ENCODE measurements around the gene MUC20. TPM values are rescaled to one million over a fixed set of nuclear protein-coding genes. Genes with fewer than 3 reads are reported as not detected.
"Not testable (repeated sequence)": the region's sequence is repeated elsewhere in the genome, so short reads cannot be mapped to it uniquely, and the experiment has no call there.

MUC20 gene
- total RNA-seq, 2 experiments from 2014 or later: 0.20 to 0.65 TPM

DNA sequence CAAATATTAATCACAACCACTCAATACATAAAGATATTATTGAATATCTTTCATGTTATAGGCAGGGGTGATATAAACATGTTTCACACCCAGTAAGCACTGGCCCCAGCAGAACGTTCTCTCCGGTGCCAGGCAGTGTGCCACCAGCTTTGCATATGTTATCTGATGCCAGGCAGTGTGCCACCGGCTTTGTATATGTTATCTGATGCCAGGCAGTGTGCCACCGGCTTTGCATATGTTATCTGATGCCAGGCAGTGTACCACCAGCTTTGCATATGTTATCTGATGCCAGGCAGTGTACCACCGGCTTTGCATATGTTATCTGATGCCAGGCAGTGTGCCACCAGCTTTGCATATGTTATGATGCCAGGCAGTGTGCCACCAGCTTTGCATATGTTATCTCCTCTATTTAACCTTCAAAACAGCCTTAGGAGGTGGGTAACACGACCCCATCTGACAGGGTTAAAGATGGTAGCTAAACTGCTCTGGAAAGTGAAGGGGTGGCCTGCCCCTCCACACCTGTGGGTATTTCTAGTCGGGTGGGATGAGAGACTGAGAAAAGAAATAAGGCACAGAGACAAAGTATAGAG is 6.9 kb downstream of the MUC20 start:
- DNase-seq (no peak), ATAC-seq (no peak)
- H3K27ac Mint-ChIP-seq: no peak overlapping the region
- CTCF ChIA-PET: interaction anchor here (1.0 kb wide), 1 partner anchor 10 kb away, joined by 4 read pairs; no protein-coding TSS in a partner anchor
- H3K4me1 Mint-ChIP-seq (ENCODE audit: low read depth): no peaks in the 10 kb centered on the region
- no peak overlapping the region for H3K4me3 Mint-ChIP-seq
- H3K9me3 Mint-ChIP-seq: no peaks in the 10 kb centered on the region
- intact Hi-C loops (cut with micrococcal nuclease): no loop called here
- TF ChIP-seq, protein P1, sequence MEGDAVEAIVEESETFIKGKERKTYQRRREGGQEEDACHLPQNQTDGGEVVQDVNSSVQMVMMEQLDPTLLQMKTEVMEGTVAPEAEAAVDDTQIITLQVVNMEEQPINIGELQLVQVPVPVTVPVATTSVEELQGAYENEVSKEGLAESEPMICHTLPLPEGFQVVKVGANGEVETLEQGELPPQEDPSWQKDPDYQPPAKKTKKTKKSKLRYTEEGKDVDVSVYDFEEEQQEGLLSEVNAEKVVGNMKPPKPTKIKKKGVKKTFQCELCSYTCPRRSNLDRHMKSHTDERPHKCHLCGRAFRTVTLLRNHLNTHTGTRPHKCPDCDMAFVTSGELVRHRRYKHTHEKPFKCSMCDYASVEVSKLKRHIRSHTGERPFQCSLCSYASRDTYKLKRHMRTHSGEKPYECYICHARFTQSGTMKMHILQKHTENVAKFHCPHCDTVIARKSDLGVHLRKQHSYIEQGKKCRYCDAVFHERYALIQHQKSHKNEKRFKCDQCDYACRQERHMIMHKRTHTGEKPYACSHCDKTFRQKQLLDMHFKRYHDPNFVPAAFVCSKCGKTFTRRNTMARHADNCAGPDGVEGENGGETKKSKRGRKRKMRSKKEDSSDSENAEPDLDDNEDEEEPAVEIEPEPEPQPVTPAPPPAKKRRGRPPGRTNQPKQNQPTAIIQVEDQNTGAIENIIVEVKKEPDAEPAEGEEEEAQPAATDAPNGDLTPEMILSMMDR (IDR thresholded peaks at IDR 0.05): no peak
- H3K36me3 Mint-ChIP-seq (ENCODE audit: low read depth): no peaks in the 10 kb centered on the region
- H3K27me3 Mint-ChIP-seq: no peaks in the 10 kb centered on the region
- POLR2A ChIA-PET: interaction anchor here (0.6 kb wide), 1 partner anchor 11 kb away, joined by 3 read pairs; no protein-coding TSS in a partner anchor

DNA sequence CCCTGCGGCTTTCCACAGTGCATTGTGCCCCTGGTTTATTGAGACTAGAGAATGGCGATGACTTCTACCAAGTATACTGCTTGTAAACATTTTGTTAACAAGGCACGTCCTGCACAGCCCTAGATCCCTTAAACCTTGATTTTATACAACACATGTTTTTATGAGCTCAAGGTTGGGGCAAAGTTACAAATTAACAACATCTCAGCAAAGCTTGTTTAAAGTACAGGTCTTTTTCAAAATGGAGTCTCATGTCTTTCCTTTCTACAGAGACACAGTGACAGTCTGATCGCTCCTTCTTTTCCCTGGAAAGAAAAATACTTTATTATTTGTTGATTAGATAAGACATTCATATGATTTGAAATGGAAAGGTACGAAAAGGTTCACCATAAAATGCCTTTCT is 8.0 kb downstream of the MUC20 start:
- CTCF ChIA-PET: not testable (repeated sequence)

DNA sequence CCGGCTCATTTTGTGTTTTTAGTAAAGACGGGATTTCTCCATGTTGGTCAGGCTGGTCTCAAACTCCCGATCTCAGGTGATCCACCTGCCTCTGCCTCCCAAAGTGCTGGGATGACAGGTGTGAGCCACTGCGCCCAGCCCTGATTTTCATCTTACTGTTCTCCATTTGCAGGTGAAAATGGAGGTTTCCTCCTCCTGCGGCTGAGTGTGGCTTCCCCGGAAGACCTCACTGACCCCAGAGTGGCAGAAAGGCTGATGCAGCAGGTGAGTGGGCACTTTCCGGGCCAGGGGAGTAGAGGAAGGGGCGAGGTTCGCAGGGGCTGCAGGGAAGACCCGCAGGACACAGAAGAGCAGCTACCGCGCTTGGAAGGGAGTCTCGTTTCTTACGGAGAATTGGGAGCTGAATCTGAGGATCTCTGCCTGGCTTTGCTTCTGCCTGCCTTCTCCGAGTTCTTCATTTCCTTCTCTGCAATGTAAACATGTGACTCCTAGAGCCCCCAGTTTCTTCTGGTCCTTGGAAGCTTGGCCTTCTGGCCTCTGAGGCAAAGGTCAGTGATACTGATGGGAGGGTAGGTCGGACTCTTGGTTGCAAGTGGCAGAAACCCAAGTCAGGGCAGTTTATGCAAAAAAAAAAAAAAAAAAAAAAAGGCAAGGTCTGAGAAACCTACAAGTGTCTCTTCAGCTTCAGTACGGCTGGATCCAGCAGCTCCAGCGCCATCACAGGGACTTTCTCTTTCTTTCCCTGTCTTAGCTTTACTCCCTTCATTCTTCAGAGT is 8.9 kb downstream of the MUC20 start:
- no peaks in the 10 kb centered on the region for H3K36me3 Mint-ChIP-seq (ENCODE audit: low read depth)
- H3K9me3 Mint-ChIP-seq: no peaks in the 10 kb centered on the region
- TF ChIP-seq, protein P1 (IDR thresholded peaks at IDR 0.05): no peak
- DNase-seq: no peak
- H3K27ac Mint-ChIP-seq: no peak overlapping the region
- ATAC-seq: no peak
- no peak overlapping the region for H3K4me3 Mint-ChIP-seq
- intact Hi-C loops (cut with micrococcal nuclease): no loop called here
- no peaks in the 10 kb centered on the region for H3K4me1 Mint-ChIP-seq (ENCODE audit: low read depth)
- ChIA-PET POLR2A (no interaction called here), CTCF (no interaction called here)
- H3K27me3 Mint-ChIP-seq: no peaks in the 10 kb centered on the region

More for the DNA sequence above, 8.0 kb downstream of the MUC20 start:
- POLR2A ChIA-PET; DNase-seq; ATAC-seq; H3K4me3 Mint-ChIP-seq; intact Hi-C loops (cut with micrococcal nuclease); H3K36me3 Mint-ChIP-seq (ENCODE audit: low read depth); H3K4me1 Mint-ChIP-seq (ENCODE audit: low read depth); H3K27me3 Mint-ChIP-seq; H3K27ac Mint-ChIP-seq; H3K9me3 Mint-ChIP-seq: not testable (repeated sequence)

DNA sequence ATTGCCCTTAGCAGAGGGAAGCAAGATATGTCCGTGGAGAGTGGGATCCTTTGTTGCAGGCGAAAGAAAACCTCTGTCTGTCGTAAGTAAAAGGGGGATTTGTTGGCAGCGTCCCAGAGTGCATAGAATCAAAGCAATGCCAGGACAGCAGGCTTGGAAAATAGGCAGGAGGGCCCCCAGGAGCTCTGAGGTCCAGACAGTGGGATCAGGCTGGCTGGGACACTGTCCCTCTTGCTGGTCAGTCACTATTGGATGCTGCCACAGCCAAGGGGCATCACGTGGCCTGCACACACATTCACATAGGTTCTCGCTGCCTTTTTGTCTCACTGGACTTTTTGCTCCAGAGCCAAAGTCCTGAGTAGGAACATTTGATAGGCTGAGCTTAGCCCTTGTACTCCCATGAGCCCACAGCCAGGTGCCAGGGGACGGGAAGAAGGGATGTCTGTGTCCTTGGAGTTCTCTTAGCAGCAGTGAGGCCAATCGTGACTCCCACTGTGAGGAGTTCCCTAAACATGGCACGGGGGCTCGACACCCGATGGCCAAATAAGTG is 10.7 kb downstream of the MUC20 start:
- no peak for ATAC-seq

DNA sequence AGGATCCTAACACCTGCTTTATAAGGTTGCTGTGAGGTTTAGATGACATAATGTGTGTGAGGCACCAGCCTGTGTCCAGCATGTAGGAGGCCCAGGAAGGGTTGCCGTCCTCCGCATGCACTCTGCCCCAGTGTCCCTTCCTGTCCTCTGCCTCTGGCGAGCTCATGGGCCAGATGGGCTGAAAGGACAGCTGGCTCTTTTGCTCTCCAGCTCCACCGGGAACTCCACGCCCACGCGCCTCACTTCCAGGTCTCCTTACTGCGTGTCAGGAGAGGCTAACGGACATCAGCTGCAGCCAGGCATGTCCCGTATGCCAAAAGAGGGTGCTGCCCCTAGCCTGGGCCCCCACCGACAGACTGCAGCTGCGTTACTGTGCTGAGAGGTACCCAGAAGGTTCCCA is 12.2 kb downstream of the MUC20 start:
- ATAC-seq (no peak), DNase-seq (no peak)
- POLR2A ChIA-PET: no interaction called here
- Mint-ChIP-seq H3K9me3 (no peaks in the 10 kb centered on the region), H3K27me3 (no peaks in the 10 kb centered on the region), H3K27ac (no peak overlapping the region), H3K4me1 (ENCODE audit: low read depth) (no peaks in the 10 kb centered on the region), H3K4me3 (no peak overlapping the region), H3K36me3 (ENCODE audit: low read depth) (no peaks in the 10 kb centered on the region)
- intact Hi-C loops (cut with micrococcal nuclease): no loop called here
- TF ChIP-seq, protein P1 (IDR thresholded peaks at IDR 0.05): no peak
- CTCF ChIA-PET: interaction anchor here (0.7 kb wide), 1 partner anchor 354 kb away, joined by 3 read pairs; no protein-coding TSS in a partner anchor

More for the DNA sequence above, 10.7 kb downstream of the MUC20 start:
- TF ChIP-seq, protein P1 (IDR thresholded peaks at IDR 0.05): no peak
- H3K4me3 Mint-ChIP-seq: no peak overlapping the region
- no peaks in the 10 kb centered on the region for H3K36me3 Mint-ChIP-seq (ENCODE audit: low read depth)
- no peaks in the 10 kb centered on the region for H3K27me3 Mint-ChIP-seq
- intact Hi-C loops (cut with micrococcal nuclease): no loop called here
- POLR2A ChIA-PET: interaction anchor here (1.3 kb wide), 1 partner anchor 17 kb away, joined by 4 read pairs; no protein-coding TSS in a partner anchor
- H3K4me1 Mint-ChIP-seq (ENCODE audit: low read depth): no peaks in the 10 kb centered on the region
- H3K9me3 Mint-ChIP-seq: no peaks in the 10 kb centered on the region
- no peak overlapping the region for H3K27ac Mint-ChIP-seq
- DNase-seq: no peak
- CTCF ChIA-PET: no interaction called here
